ENCODE measurements around the gene MAPK1IP1L.
A peak's percentile ranks its signal among the peaks of the same experiment; 100 is the strongest.
"Not testable (repeated sequence)": the region's sequence is repeated elsewhere in the genome, so short reads cannot be mapped to it uniquely, and the experiment has no call there.

Gene MAPK1IP1L

DNA sequence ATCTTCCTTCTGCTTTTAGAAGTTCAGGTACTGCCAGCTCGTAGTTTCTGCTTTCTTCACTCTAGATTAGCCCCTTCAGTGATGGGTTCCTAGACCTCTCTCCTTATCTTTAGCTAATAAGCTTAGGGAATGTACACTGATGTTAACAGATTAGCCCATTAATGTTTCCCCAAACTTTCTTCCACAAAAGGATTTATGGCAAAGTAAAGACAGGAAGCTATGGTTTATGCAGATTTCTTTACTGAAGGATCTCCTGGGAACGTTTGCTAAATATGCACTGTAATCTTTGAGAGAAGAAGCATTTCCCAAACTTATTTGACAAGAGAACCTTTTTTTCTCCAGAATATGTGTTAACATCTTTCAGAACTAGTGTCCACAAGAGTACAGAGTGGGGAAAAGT is 20.3 kb upstream of the MAPK1IP1L start:
- Histone ChIP-seq H3K9me2 (replicated peaks; ENCODE audit: control insufficient read depth, low read length) (no peaks in the 10 kb centered on the region), H3K27ac (ENCODE audit: low read depth, low read length) (no peak overlapping the region), H4K20me1 (ENCODE audit: control insufficient read depth, insufficient read depth, low read depth, low read length) (peaks cover 8% of the 10 kb centered on the region; the same call in 1 of the 2 replicates), H3F3A (ENCODE audit: control insufficient read depth, insufficient read depth) (no peaks in the 10 kb centered on the region), H3K9me3 (ENCODE audit: control insufficient read depth, insufficient read depth, low read length) (no peaks in the 10 kb centered on the region), H3K4me2 (ENCODE audit: low read length) (peak overlapping the region; percentile 30), H3K79me2 (ENCODE audit: control insufficient read depth, low read length) (peaks cover 92% of the 10 kb centered on the region), H3K4me1 (ENCODE audit: control insufficient read depth, low read length) (peaks cover 31% of the 10 kb centered on the region), H3K36me3 (ENCODE audit: control insufficient read depth, low read length) (peaks cover 66% of the 10 kb centered on the region), H3K4me3 (ENCODE audit: low read length) (no peak overlapping the region; the same call in 1 of the 2 replicates), H3K27me3 (ENCODE audit: control insufficient read depth, low read length) (no peaks in the 10 kb centered on the region)
- TF ChIP-seq EZH2phosphoT487 (IDR thresholded peaks at IDR 0.05; ENCODE audit: borderline replicate concordance, low read length), result no peak
- TF ChIP-seq, protein P1, sequence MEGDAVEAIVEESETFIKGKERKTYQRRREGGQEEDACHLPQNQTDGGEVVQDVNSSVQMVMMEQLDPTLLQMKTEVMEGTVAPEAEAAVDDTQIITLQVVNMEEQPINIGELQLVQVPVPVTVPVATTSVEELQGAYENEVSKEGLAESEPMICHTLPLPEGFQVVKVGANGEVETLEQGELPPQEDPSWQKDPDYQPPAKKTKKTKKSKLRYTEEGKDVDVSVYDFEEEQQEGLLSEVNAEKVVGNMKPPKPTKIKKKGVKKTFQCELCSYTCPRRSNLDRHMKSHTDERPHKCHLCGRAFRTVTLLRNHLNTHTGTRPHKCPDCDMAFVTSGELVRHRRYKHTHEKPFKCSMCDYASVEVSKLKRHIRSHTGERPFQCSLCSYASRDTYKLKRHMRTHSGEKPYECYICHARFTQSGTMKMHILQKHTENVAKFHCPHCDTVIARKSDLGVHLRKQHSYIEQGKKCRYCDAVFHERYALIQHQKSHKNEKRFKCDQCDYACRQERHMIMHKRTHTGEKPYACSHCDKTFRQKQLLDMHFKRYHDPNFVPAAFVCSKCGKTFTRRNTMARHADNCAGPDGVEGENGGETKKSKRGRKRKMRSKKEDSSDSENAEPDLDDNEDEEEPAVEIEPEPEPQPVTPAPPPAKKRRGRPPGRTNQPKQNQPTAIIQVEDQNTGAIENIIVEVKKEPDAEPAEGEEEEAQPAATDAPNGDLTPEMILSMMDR (IDR thresholded peaks at IDR 0.05; ENCODE audit: low read depth, low read length, poor library complexity, severe bottlenecking), result no peak

DNA sequence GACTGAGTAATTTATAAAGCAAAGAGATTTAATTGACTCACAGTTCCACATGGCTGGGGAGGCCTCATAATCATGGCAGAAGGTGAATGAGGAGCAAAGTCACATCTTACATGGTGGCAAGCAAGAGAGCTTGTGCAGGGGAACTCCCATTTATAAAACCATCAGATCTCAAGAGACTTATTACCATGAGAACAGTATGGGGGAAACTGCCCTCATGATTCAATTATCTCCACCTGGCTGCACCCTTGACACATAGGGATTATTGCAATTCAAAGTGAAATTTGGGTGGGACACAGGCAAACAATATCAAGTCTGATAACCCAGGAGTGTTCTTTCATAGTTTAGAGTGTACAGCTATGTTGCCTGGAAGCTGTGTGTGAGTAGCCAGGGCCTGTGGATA is 13.5 kb upstream of the MAPK1IP1L start:
- H3K4me2 ChIP-seq (ENCODE audit: low read length); H3K27me3 ChIP-seq (ENCODE audit: control insufficient read depth, low read length); H3K9me3 ChIP-seq (ENCODE audit: control insufficient read depth, insufficient read depth, low read length); H3K4me1 ChIP-seq (ENCODE audit: control insufficient read depth, low read length); H4K20me1 ChIP-seq (ENCODE audit: control insufficient read depth, insufficient read depth, low read depth, low read length); H3F3A ChIP-seq (ENCODE audit: control insufficient read depth, insufficient read depth); H3K4me3 ChIP-seq (ENCODE audit: low read length); H3K9me2 ChIP-seq (replicated peaks; ENCODE audit: control insufficient read depth, low read length); H3K27ac ChIP-seq (ENCODE audit: low read depth, low read length): not testable (repeated sequence)
- Histone ChIP-seq H3K36me3 (ENCODE audit: control insufficient read depth, low read length) (peaks cover 67% of the 10 kb centered on the region), H3K79me2 (ENCODE audit: control insufficient read depth, low read length) (peaks cover 70% of the 10 kb centered on the region)

DNA sequence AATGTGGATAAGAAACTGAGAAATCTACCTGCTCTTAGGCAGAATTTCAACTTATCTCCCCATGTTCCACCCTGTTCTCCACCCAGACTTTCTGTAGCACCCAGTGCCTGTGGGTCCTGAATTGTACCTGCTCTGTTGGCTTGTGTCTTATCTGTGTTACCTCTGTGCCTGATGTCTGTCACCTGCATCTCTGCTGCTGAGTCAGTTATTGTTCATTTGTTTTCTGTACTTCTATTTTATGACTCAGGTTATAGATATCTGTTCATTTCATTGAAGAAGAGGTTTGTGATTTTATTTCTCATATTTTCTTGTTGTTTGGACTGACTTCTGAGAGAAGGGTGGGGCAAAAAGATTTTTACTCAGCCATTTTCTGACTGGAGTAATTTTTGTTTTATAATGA is 12.7 kb upstream of the MAPK1IP1L start:
- Histone ChIP-seq H3K9me3 (ENCODE audit: control insufficient read depth, insufficient read depth, low read length) (no peaks in the 10 kb centered on the region), H3F3A (ENCODE audit: control insufficient read depth, insufficient read depth) (no peaks in the 10 kb centered on the region), H3K27me3 (ENCODE audit: control insufficient read depth, low read length) (no peaks in the 10 kb centered on the region), H3K4me1 (ENCODE audit: control insufficient read depth, low read length) (no peaks in the 10 kb centered on the region), H3K79me2 (ENCODE audit: control insufficient read depth, low read length) (peaks cover 63% of the 10 kb centered on the region), H3K4me2 (ENCODE audit: low read length) (no peak overlapping the region), H3K9me2 (replicated peaks; ENCODE audit: control insufficient read depth, low read length) (no peaks in the 10 kb centered on the region), H3K36me3 (ENCODE audit: control insufficient read depth, low read length) (peaks cover 67% of the 10 kb centered on the region), H4K20me1 (ENCODE audit: control insufficient read depth, insufficient read depth, low read depth, low read length) (no peaks in the 10 kb centered on the region), H3K27ac (ENCODE audit: low read depth, low read length) (no peak overlapping the region), H3K4me3 (ENCODE audit: low read length) (no peak overlapping the region)
- TF ChIP-seq, protein P1 (IDR thresholded peaks at IDR 0.05; ENCODE audit: low read depth, low read length, poor library complexity, severe bottlenecking), result no peak
- TF ChIP-seq EZH2phosphoT487 (IDR thresholded peaks at IDR 0.05; ENCODE audit: borderline replicate concordance, low read length), result no peak

DNA sequence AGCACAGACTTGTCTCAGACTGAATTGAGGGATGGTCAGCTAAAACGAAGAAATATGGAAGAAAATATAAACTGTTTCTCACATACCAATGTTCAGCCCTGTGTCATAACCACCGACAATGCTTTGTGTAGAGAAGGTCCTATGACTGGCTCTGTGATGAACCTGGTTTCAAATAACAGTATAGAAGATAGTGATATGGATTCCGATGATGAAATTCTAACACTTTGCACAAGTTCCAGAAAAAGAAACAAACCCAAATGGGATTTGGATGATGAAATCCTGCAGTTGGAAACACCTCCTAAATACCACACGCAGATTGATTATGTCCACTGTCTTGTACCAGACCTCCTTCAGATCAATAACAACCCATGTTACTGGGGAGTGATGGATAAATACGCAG is 7.9 kb upstream of the MAPK1IP1L start:
- Histone ChIP-seq H3K27me3 (ENCODE audit: control insufficient read depth, low read length) (no peaks in the 10 kb centered on the region), H3K9me3 (ENCODE audit: control insufficient read depth, insufficient read depth, low read length) (no peaks in the 10 kb centered on the region), H3K4me2 (ENCODE audit: low read length) (no peak overlapping the region), H3K4me1 (ENCODE audit: control insufficient read depth, low read length) (no peaks in the 10 kb centered on the region), H3F3A (ENCODE audit: control insufficient read depth, insufficient read depth) (peaks cover 29% of the 10 kb centered on the region), H4K20me1 (ENCODE audit: control insufficient read depth, insufficient read depth, low read depth, low read length) (no peaks in the 10 kb centered on the region), H3K27ac (ENCODE audit: low read depth, low read length) (no peak overlapping the region), H3K36me3 (ENCODE audit: control insufficient read depth, low read length) (peaks cover 42% of the 10 kb centered on the region), H3K9me2 (replicated peaks; ENCODE audit: control insufficient read depth, low read length) (no peaks in the 10 kb centered on the region), H3K4me3 (ENCODE audit: low read length) (no peak overlapping the region), H3K79me2 (ENCODE audit: control insufficient read depth, low read length) (peaks cover 28% of the 10 kb centered on the region)
- TF ChIP-seq, protein P1 (IDR thresholded peaks at IDR 0.05; ENCODE audit: low read depth, low read length, poor library complexity, severe bottlenecking), result no peak
- TF ChIP-seq EZH2phosphoT487 (IDR thresholded peaks at IDR 0.05; ENCODE audit: borderline replicate concordance, low read length), result no peak
